Measurements from ENCODE around the gene ZBED1. TPM values are rescaled to one million over a fixed set of nuclear protein-coding genes. Genes with fewer than 3 reads are reported as not detected.

The ZBED1 gene
- total and polyA plus RNA-seq, 9 of the 15 experiments (the other 6 are each of a cell fraction or from before 2014, with no cell fraction given): 0.61 to 27.6 (median 13.9) TPM

DNA sequence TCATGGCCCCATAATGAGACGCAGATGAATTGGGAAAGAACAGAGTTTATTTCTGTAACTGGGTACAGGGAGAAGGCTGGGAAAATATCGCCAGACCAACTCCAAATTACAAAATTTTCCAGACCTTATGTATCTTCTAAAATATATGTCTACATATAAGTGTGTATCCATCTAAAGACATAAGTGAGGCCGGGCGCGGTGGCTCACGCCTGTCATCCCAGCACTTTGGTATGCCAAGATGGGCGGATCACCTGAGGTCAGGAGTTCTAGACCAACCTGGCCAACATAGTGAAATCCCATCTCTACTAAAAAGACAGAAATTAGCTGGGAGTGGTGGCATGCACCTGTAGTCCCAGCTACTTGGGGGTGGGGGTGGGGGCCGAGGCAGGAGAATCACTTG lies 11.7 kb upstream of the ZBED1 start:
- H2AFZ ChIP-seq (ENCODE audit: low read depth, low read length): no peak overlapping the region
- H3K9me3 ChIP-seq (replicated peaks; ENCODE audit: control insufficient read depth, insufficient read depth, low read depth, low read length): no peaks in the 10 kb centered on the region
- H3K4me3 ChIP-seq: no peak overlapping the region
- ChIA-PET CTCF (ENCODE audit: low intra/inter-chr PET ratio) (no interaction called here), POLR2A (no interaction called here)
- H3K27ac ChIP-seq (ENCODE audit: extremely low read depth, low read depth, low read length): no peak overlapping the region
- WGBS (ENCODE audit: insufficient coverage, low coverage, missing lambda C conversion rate): 32% methylated on average over 7 of the region's 8 CpGs
- no peak overlapping the region for H3K9ac ChIP-seq (ENCODE audit: insufficient read depth in 1 of 2, low read depth in 2 of 2, low read length in 2 of 2)
- H3K79me2 ChIP-seq (ENCODE audit: control insufficient read depth, insufficient read depth, low read length): no peaks in the 10 kb centered on the region
- no peaks in the 10 kb centered on the region for H3K9me1 ChIP-seq (ENCODE audit: control insufficient read depth, insufficient read depth, low read length)
- no peak for DNase-seq (ENCODE audit: extremely low read depth in 1 of 4, low spot score in 3 of 4)
- H3K27me3 ChIP-seq (ENCODE audit: control insufficient read depth in 2 of 2, insufficient read depth in 2 of 2, low read length in 2 of 2): no peaks in the 10 kb centered on the region; a peak in 2 of 5 replicates
- H4K20me1 ChIP-seq (replicated peaks; ENCODE audit: control insufficient read depth, insufficient read depth, low read length): no peaks in the 10 kb centered on the region
- in situ Hi-C loops (cut with MboI): no loop called here
- no peak for FAIRE-seq
- intact Hi-C loops (cut with micrococcal nuclease): no loop called here
- no peak for ATAC-seq
- no peak for TF ChIP-seq RUNX1 (IDR thresholded peaks at IDR 0.05; ENCODE audit: low read depth)
- TF ChIP-seq JUNB (CRISPR knock-in tag; conservative IDR thresholded peaks at IDR 0.05): no peak
- TF ChIP-seq ASH1L (IDR thresholded peaks at IDR 0.05; ENCODE audit: borderline replicate concordance, low read depth, partially characterized antibody): no peak
- TF ChIP-seq MYBL2 (IDR thresholded peaks at IDR 0.05; ENCODE audit: low read depth): no peak
- TF ChIP-seq MYBL2 (CRISPR knock-in tag; IDR thresholded peaks at IDR 0.05; ENCODE audit: borderline replicate concordance): no peak
- no peak for TF ChIP-seq SMARCA4 (IDR thresholded peaks at IDR 0.05)
- TF ChIP-seq RCOR1 (IDR thresholded peaks at IDR 0.05; ENCODE audit: borderline replicate concordance in 1 of 2, low read depth in 2 of 2, low read length in 2 of 2): no peak
- no peak for TF ChIP-seq FOXA3 (CRISPR knock-in tag; conservative IDR thresholded peaks at IDR 0.05 in 1 of 2, IDR thresholded peaks at IDR 0.05 in 1 of 2)
- no peak for TF ChIP-seq NFATC3 (IDR thresholded peaks at IDR 0.05)
- TF ChIP-seq GABPB1 (CRISPR knock-in tag; IDR thresholded peaks at IDR 0.05): no peak
- TF ChIP-seq, protein P1, sequence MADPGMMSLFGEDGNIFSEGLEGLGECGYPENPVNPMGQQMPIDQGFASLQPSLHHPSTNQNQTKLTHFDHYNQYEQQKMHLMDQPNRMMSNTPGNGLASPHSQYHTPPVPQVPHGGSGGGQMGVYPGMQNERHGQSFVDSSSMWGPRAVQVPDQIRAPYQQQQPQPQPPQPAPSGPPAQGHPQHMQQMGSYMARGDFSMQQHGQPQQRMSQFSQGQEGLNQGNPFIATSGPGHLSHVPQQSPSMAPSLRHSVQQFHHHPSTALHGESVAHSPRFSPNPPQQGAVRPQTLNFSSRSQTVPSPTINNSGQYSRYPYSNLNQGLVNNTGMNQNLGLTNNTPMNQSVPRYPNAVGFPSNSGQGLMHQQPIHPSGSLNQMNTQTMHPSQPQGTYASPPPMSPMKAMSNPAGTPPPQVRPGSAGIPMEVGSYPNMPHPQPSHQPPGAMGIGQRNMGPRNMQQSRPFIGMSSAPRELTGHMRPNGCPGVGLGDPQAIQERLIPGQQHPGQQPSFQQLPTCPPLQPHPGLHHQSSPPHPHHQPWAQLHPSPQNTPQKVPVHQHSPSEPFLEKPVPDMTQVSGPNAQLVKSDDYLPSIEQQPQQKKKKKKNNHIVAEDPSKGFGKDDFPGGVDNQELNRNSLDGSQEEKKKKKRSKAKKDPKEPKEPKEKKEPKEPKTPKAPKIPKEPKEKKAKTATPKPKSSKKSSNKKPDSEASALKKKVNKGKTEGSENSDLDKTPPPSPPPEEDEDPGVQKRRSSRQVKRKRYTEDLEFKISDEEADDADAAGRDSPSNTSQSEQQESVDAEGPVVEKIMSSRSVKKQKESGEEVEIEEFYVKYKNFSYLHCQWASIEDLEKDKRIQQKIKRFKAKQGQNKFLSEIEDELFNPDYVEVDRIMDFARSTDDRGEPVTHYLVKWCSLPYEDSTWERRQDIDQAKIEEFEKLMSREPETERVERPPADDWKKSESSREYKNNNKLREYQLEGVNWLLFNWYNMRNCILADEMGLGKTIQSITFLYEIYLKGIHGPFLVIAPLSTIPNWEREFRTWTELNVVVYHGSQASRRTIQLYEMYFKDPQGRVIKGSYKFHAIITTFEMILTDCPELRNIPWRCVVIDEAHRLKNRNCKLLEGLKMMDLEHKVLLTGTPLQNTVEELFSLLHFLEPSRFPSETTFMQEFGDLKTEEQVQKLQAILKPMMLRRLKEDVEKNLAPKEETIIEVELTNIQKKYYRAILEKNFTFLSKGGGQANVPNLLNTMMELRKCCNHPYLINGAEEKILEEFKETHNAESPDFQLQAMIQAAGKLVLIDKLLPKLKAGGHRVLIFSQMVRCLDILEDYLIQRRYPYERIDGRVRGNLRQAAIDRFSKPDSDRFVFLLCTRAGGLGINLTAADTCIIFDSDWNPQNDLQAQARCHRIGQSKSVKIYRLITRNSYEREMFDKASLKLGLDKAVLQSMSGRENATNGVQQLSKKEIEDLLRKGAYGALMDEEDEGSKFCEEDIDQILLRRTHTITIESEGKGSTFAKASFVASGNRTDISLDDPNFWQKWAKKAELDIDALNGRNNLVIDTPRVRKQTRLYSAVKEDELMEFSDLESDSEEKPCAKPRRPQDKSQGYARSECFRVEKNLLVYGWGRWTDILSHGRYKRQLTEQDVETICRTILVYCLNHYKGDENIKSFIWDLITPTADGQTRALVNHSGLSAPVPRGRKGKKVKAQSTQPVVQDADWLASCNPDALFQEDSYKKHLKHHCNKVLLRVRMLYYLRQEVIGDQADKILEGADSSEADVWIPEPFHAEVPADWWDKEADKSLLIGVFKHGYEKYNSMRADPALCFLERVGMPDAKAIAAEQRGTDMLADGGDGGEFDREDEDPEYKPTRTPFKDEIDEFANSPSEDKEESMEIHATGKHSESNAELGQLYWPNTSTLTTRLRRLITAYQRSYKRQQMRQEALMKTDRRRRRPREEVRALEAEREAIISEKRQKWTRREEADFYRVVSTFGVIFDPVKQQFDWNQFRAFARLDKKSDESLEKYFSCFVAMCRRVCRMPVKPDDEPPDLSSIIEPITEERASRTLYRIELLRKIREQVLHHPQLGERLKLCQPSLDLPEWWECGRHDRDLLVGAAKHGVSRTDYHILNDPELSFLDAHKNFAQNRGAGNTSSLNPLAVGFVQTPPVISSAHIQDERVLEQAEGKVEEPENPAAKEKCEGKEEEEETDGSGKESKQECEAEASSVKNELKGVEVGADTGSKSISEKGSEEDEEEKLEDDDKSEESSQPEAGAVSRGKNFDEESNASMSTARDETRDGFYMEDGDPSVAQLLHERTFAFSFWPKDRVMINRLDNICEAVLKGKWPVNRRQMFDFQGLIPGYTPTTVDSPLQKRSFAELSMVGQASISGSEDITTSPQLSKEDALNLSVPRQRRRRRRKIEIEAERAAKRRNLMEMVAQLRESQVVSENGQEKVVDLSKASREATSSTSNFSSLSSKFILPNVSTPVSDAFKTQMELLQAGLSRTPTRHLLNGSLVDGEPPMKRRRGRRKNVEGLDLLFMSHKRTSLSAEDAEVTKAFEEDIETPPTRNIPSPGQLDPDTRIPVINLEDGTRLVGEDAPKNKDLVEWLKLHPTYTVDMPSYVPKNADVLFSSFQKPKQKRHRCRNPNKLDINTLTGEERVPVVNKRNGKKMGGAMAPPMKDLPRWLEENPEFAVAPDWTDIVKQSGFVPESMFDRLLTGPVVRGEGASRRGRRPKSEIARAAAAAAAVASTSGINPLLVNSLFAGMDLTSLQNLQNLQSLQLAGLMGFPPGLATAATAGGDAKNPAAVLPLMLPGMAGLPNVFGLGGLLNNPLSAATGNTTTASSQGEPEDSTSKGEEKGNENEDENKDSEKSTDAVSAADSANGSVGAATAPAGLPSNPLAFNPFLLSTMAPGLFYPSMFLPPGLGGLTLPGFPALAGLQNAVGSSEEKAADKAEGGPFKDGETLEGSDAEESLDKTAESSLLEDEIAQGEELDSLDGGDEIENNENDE (IDR thresholded peaks at IDR 0.05; ENCODE audit: low read depth, low read length): no peak
- no peak for TF ChIP-seq CEBPG (CRISPR knock-in tag; IDR thresholded peaks at IDR 0.05)
- no peak for TF ChIP-seq CEBPG (tag; conservative IDR thresholded peaks at IDR 0.05 in 1 of 2, IDR thresholded peaks at IDR 0.05 in 1 of 2)
- H3K4me2 ChIP-seq (ENCODE audit: insufficient read depth, low read length): no peak overlapping the region
- no peaks in the 10 kb centered on the region for H3K36me3 ChIP-seq (ENCODE audit: control insufficient read depth, insufficient read depth, low read length)
- no peaks in the 10 kb centered on the region for H3K4me1 ChIP-seq (replicated peaks in 1 of 2; ENCODE audit: control insufficient read depth in 2 of 2, insufficient read depth in 2 of 2, low read length in 2 of 2)
- no TSS peak for BruUV-seq (replicated peaks)
